LNCaP clone FGC (cell line): ENCODE results near the gene SLC12A5.

Experiments used
- DNase-seq: peaks from one replicate; pipeline ENCODE4 v3.0.0-alpha.2; 2011; ENCODE audit warnings: low read depth
- H3K4me3 ChIP-seq: 2 replicates; pipeline ENCODE4 v1.5.1; 2011; ENCODE audit warnings: mild to moderate bottlenecking, low read depth, low read length, control low read depth
- CTCF ChIP-seq: IDR thresholded peaks from 2 replicates; pipeline ENCODE4 v1.5.1; 2012; ENCODE audit warnings: mild to moderate bottlenecking; ENCODE audit not compliant: control insufficient read depth, insufficient read depth; ENCODE audit errors: extremely low read depth

SLC12A5 gene

DNA sequence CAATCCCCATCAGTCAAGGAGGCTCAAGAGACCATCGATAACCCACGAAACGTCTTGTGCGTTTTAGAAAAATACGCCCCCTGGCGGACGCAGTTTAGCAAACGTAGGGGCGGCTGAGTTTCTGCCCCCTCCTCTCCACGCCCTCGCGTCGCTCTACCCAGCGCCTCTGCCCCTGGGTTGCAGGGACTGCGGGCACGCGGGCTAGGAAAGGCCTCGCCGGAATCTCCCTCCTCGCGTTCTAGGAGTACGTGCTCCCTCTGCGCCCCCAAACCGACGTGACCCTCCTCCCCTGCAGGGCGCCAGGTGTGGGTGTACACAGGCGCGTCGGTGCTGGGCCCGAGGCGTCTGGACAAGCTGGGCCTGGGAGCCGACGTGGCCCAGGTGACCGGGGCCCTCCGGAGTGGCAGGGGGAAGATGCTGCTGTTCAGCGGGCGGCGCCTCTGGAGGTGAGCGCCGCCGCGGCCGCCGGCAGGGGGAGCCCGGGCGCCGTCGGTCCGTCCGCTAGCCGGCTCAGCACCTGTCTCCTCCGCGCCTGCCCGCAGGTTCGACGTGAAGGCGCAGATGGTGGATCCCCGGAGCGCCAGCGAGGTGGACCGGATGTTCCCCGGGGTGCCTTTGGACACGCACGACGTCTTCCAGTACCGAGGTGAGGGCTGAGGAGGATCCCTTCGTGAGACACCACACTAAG, 15.0 kb upstream of the SLC12A5 start:
- no peak for DNase-seq
- no peak overlapping the region for H3K4me3 ChIP-seq
- peak; percentile 81 for TF ChIP-seq CTCF

DNA sequence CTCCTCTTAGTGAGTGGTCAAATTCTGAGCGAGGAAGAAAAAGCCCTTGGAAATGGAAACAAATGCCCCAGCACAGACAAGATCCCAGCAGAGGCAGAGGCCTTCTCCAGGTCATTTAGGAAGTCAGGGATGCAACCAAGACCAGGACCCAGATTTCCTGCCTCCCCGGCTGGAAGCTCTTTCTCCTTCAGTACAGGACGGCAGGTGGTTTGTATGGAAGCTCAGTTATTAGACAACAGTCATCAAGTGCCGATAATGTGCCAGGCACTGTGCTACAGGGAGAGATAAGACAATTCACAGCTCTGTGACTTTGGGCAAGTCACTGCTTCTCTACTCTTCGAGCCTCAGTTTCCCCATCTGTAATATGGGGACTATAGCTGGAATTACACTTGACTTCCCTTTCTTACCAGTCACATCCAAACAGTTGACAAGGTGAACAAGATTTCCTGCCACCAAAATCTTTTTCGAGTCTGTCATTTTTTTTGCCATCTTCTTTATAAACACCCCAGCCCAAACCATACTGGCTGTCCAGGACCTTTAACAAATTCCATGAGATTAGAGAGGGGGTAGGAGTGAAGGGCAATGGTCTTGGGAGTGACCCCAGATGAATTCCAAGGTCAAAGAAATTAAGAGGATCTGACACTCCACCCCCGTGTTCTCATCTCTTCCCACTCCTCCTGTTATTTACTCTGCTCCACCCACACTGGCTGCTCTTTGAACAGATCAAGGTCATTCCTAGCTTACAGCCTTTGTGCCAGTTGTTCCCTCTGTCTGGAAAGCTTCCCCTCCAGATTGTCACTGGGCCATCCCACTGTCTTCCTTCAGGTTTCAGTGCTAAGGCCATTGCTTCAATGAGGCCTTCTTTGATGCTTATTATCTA, 14.3 kb upstream of the SLC12A5 start:
- no peak for TF ChIP-seq CTCF
- no peak overlapping the region for H3K4me3 ChIP-seq
- DNase-seq: no peak

DNA sequence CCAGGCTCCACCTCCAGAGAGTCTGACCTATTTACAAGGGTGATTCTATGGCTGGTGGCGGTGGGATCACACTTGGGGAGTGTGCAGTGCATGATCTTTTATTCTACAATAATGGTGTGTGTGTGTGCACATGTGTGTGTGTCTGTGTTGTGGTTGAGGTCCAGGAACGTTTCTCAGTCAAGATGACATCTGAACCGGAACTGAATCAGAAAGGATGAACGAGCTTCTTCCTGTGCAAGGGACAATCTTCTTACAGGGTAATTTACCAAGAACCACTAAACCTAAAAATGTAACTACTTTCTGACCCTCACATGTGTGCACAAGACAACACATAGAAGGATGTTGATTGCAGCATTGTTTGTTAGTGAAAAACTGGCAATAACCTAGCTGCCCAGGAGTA, 11.7 kb upstream of the SLC12A5 start:
- TF ChIP-seq CTCF: no peak
- H3K4me3 ChIP-seq: no peak overlapping the region
- no peak for DNase-seq

- DNase-seq: no peak
- no peak for TF ChIP-seq CTCF
- H3K4me3 ChIP-seq: no peak overlapping the region
These were observed 10.9 kb upstream of the SLC12A5 start for GRCh38 chr20:46018112-46018511.

DNA sequence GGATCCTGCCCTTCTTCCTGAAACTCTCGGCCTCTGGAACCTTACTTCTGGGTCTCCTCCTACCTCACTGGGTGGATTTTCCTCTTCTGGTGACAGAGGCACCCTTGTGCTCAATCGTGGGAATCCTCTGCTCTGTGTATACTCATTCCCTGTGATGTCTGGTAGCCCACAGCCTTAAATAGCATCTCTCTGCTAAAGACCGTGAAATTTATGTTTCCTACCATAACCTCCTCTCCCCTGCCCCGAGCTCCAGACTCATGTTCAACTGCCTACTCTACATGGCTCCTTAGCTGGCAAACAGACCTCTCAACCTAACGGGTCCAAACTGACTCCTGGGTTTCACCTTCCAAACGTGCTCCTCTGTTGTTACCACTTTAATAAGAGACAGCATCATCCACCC, 10.4 kb upstream of the SLC12A5 start:
- DNase-seq: no peak
- no peak for TF ChIP-seq CTCF
- no peak overlapping the region for H3K4me3 ChIP-seq

- no peak overlapping the region for H3K4me3 ChIP-seq
- DNase-seq: no peak
- TF ChIP-seq CTCF: no peak
These were observed 8.5 kb upstream of the SLC12A5 start for GRCh38 chr20:46020555-46020954.
